ENCODE results near the gene DESI1.

DESI1 gene

DNA sequence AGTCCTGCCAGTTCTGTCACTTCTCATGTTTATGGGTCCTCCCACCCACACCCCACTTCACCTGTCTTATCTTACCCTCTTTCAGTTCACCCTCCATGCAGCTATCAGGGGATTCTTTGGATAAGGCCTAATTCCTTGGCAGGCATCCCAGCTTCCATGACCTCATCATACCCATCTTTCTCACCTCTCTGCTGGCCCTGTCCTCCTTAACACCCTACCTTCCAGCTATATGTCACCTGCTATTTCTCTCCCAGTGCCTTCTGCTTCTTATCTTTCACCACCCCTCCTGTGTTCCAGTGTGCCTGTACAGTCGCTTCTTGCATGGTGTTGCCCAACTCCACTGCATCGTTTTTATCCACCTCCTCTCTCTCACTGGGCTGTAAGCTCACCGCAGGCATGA, 39.6 kb upstream of the DESI1 start:
- H3K4me3 ChIP-seq (ENCODE audit: low read depth, low read length) = no peak overlapping the region
- TF ChIP-seq CTCF (IDR thresholded peaks at IDR 0.05; ENCODE audit: low read depth, low read length) = no peak

DNA sequence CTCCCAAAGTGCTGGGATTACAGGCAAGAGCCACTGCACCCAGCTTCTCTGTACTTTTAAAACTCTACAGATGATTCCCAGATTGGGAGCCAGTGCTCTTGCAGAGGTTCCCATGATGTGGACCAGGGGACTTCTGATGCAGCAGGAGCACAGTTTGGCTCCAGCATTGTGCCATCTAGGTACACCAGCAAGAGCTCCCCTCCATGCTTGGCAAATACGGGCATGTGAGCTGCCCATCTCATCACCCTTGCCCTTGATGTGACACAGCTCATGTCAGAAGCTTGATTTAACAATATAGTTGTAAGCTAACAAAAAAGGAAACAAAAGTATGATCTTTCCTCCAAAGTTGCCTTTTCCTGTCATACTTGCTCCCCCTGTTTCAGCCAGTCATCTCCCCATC, 39.1 kb upstream of the DESI1 start:
- H3K4me3 ChIP-seq (ENCODE audit: low read depth, low read length) = no peak overlapping the region

DNA sequence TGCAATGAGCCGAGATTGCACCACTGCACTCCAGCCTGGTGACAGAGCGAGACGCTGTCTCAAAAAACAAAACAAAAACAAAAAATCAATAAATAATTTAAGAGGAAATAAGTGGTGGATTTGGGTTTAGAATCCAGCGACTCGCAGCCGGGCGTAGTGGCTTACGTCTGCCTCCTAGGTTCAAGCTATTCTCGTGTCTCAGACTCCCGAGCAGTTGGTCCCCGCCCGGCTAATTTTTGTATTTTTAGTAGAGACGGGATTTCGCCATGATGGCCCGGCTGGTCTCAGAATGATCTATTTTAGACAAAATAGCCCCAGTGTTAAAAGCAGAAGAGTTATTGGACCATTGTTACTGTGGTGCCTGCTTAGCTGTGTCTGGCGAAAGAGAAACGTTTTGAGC, 38.0 kb upstream of the DESI1 start:
- no peak overlapping the region for H3K4me3 ChIP-seq (ENCODE audit: low read depth, low read length)
- no peak for TF ChIP-seq CTCF (IDR thresholded peaks at IDR 0.05; ENCODE audit: low read depth, low read length)

More for the DNA sequence above, 39.1 kb upstream of the DESI1 start:
- TF ChIP-seq CTCF (IDR thresholded peaks at IDR 0.05; ENCODE audit: low read depth, low read length) = no peak

- TF ChIP-seq CTCF (IDR thresholded peaks at IDR 0.05; ENCODE audit: low read depth, low read length) = no peak
- H3K4me3 ChIP-seq (ENCODE audit: low read depth, low read length) = no peak overlapping the region
Measured at GRCh38 chr22:41657709-41658108, 36.9 kb upstream of the DESI1 start.

DNA sequence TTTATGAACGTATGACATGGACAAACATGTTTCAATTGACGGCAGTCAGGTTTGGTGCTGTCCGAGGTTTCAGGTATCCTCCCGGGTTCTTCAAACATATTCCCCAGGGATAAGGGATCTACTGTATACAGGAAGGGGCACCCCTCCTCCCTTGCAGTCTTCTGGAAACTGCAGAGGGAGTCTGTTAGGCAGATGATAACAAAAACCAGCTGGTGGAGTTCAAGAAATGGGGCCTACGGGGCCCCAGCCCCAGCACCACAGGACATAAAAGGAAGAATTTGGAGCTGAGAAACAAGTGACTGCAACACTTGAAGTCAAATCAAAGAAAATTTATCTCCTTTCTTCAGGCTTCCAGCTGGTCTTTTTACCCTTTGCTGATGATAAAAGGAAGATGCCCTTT, 35.7 kb upstream of the DESI1 start:
- no peak overlapping the region for H3K4me3 ChIP-seq (ENCODE audit: low read depth, low read length)
- no peak for TF ChIP-seq CTCF (IDR thresholded peaks at IDR 0.05; ENCODE audit: low read depth, low read length)

- no peak overlapping the region for H3K4me3 ChIP-seq (ENCODE audit: low read depth, low read length)
- TF ChIP-seq CTCF (IDR thresholded peaks at IDR 0.05; ENCODE audit: low read depth, low read length) = no peak
Measured at GRCh38 chr22:41654322-41654721, 33.5 kb upstream of the DESI1 start.

GRCh38 chr22:41650821-41651220, 30.0 kb upstream of the DESI1 start:
- no peak for TF ChIP-seq CTCF (IDR thresholded peaks at IDR 0.05; ENCODE audit: low read depth, low read length)
- no peak overlapping the region for H3K4me3 ChIP-seq (ENCODE audit: low read depth, low read length)
